HG03066 (cell line): ENCODE measurements around the gene PCSK4.
A peak's percentile ranks its signal among the peaks of the same experiment; 100 is the strongest.
"Not testable (repeated sequence)": the region's sequence is repeated elsewhere in the genome, so short reads cannot be mapped to it uniquely, and the experiment has no call there.

Source experiments
- ATAC-seq: cut with Tn5 transposase; IDR thresholded peaks from one replicate; pipeline ENCODE4 v1.9.1; 2021; ENCODE audit warnings: low read depth; ENCODE audit not compliant: unreplicated experiment

Gene PCSK4

DNA sequence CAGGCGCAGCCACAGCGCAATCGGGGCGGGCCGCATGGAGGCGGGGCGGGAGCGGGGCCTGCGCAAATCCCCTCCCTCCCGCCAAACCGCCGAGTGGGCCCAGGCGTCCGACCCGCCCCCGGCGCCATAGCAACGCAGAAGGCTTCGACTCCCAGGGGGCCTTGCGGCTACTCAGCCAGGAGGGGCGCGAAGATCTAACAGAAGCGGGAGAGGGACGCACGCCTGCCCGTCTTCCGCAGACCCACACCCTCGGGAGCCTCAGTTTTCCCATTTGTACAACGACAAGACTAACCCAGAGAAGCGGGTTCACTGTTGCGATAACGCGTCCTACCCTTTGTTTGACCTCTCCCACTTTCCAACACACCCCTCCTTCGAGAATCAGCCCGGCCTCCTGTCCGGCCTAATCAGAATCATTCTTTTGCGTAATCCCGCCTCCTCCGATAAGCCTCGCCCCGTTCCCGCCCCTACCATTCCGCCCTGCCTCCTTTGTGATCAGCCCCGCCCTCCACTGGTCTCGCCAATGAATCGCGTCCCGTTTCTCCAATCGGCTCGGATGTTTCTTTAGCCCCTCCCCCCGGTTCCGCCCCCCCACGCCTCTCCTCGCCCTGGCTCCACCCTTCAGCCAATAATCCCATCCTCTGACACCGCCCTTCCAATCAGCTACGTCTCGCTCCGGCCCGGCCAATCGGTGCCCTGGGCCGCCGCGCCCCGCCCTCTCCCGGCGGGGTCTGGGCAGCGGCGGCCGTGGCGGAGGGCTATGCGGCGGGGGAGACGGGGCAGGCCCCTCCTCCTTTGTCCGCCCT lies at the start of gene PCSK4:
PCSK4 (minus strand) TSS at position 40 of the 803 bp plus-strand sequence; CDS start at position 36, 4 bp downstream.
- ATAC-seq, result peak; percentile 84

DNA sequence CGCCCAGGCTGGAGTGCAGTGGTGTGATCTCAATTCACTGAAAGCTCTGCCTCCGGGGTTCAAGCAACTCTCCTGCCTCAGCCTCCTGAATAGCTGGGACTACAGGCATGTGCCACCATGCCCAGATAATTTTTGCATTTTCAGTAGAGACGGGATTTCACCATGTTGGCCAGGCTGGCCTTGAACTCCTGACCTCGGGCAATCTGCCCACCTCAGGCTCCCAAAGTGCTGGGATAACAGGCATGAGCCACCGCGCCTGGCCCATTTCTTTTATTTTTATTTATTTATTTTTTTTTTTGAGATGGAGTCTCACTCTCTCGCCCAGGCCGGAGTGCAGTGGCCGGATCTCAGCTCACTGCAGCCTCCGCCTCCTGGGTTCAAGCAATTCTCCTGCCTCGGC lies 49.6 kb upstream of the PCSK4 start:
- not testable (repeated sequence) for ATAC-seq

DNA sequence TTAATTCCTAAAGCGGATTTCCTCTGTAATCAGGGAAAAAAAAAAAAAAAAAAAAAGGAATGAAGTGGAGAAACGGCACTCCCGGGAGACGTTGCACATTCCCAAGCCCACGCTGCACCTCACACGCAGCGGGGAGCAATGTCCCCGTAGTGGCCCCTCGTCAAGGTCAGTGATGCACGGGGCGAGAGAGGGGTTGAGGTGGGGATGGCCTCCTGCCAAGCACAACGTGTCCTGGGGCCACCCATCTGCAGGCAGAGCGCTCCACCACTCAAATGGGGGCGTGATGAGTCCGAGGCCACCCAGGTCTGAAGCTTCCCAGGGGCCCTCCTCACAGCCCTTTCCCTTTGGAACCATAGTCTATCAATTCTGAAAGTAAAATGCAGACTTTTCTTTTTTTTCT lies 48.8 kb upstream of the PCSK4 start:
- no peak for ATAC-seq

DNA sequence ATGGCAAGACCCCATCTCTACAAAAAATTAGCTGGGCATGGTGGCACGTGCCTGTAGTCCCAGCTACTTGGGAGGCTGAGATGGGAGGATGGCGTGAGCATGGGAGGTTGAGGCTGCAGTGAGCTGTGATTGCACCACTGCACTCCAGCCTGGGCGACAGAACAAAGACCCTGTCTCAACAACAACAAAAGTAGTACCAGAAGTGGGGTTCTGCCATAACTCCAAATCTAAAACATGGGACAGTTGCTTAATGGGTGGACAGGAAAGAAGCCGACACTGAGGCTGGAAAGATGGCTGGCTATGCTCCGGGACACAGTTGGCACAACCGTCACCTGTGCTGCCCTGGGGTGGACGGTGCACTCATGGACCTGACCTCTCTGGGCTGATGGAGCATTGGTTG lies 45.5 kb upstream of the PCSK4 start:
- ATAC-seq, result not testable (repeated sequence)

DNA sequence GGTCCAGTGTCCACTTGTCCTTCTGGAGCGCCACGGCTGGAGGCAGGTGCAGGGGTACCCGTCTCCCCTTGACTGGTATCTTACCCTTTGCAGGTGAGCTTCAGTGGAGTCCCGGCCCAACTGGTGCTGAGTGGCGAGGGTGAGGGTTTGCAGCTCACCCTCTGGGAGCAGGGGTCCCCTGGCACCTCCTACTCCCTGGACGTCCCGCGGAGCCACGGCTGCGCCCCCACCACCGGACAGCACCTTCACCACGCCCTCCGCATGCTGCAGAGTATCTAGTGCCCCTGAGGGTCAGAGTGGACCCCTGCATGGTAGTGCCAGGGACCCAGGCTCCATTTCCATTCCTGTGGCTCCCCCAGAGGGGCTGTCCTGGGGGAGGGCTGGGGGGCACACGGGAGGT lies 44.8 kb upstream of the PCSK4 start:
- ATAC-seq, result no peak

DNA sequence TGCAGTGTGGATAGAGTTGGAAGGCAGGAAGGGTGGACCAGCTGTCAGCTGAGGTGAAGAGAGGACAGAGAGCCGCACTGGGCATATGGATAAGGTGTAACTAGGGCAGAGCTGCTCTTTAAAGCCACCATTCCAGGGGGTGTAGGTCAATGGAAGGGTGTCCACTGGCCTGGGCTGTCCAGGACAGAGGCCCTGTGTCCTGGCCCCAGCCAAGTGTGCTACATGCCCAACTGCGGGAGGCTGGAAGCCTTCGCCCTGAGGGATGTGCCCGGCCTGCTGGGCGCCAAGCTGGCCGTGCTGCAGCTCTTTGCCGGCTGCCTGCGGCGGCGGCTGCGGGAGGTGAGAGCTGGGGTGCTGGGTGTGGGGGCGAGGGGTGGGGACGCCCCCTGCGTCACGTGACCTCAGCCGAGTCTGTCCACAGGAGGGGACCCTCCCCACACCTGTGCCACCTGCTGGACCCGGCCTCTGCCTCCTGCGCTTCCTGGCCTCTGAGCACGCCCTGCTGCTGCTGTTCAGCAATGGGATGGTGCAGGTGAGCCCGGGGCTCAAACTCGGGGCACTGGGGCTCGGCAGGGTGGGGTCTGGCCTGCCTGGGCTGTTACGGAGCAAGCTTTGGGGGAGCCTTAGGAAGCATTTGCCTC lies 43.5 kb upstream of the PCSK4 start:
- no peak for ATAC-seq

DNA sequence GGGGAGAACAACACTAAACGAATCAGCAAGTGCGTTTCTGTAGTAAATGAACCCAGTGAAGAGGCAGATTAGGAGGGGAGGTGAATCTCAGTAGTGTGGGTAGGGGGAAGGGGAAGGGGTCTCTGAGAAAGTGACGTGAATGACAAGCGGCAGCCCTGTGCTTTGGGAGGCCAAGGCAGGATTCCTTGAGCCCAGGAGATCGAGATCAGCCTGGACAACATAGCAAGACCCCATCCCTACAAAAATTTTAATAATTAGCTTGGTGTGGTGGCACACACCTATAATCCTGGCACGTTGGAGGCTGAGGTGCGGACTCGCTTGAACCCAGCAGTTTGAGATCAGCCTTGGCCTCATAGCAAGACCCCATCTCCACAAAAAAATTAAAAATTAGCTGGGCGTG lies 41.9 kb upstream of the PCSK4 start:
- ATAC-seq, result no peak

DNA sequence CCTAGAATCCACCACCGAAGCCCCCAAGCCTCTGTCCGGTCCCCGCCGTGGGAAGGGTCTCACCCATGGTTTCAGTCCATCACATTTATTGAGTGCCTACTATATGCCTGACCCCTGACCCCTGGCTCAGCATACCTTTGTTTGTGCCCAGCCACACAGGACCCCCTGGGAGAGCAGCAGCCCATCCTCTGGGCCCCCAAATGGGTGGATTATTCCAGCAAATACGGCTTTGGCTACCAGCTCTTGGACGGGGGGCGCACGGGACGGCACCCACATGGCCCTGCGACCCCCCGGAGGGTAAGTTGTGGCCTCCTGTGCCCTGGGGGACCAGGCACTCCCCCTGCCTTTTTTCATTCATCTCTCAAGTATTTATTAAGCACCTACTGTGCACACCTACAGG lies 41.4 kb upstream of the PCSK4 start:
- no peak for ATAC-seq

DNA sequence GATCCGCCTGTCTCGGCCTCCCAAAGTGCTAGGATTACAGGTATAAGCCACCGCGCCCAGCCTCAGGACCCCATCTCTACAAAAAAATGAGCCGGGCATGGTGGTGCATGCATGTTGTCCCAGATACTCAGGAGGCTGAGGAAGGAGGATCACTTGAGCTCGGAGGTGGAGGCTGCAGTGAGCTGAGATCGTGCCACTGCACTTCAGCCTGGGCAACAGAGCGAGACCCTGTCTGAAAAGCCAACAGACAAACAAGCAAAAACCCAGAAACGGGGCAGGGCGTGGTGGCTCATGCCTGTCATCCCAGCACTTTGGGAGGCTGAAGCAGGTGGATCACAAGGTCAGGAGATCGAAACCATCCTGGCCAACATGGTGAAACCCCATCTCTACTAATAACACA lies 40.7 kb upstream of the PCSK4 start:
- ATAC-seq, result not testable (repeated sequence)

DNA sequence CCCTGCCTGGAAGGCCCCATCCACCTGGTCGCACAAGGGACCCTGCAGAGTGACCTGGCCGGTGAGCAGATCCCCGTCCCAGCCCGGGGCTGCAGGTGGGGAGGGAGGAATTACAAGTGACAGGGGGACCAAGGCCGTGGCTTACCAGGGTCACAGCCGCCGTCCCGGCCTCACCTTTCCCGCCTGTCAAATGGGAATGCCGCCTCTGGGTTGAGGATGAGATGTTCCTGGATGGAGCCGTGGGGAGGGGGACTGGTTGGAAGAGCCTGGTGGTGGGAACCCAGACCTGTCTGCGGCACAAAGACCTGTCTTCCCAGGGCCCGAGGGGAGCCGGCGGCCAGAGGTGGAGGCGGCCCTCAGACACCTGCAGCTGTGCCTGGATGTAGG lies 39.3 kb upstream of the PCSK4 start:
- no peak for ATAC-seq

DNA sequence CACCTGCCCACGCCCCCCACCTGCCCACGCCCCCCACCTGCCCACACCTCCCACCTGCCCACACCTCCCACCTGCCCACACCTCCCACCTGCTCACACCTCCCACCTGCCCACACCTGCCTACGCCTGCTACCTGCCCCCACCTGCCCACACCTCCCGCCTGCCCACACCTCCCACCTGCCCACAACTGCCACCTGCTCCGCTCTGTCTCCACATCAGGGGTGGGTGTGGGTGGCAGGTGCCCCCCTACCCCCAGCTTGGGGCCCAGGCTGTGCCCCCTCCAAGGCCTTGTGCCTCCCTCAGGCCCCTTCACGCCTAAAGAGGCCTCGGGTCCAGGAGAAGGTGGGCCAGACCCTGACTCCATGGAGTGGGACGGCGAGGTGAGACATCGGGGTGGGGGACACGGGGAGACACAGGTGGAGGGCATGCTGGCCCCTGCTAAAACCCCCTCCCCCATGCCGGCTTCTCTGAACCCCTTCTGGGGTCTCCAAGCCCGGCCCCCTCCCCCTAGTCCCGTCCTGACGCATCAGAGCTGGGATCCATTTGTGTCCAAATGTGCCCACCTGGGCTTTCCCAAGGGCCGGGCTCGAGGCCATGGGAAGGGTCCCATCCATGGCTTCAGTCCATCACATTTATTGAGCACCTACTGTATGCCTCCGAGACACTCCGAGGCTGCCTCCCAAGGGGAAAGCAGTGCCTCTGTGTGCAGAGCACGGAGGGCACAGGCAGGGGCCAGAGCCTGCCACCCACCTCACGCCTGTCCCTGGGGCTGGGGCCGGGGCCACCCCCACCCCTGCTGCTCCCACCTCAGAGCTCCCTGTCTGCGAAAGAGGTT lies 38.7 kb upstream of the PCSK4 start:
- ATAC-seq, result no peak

DNA sequence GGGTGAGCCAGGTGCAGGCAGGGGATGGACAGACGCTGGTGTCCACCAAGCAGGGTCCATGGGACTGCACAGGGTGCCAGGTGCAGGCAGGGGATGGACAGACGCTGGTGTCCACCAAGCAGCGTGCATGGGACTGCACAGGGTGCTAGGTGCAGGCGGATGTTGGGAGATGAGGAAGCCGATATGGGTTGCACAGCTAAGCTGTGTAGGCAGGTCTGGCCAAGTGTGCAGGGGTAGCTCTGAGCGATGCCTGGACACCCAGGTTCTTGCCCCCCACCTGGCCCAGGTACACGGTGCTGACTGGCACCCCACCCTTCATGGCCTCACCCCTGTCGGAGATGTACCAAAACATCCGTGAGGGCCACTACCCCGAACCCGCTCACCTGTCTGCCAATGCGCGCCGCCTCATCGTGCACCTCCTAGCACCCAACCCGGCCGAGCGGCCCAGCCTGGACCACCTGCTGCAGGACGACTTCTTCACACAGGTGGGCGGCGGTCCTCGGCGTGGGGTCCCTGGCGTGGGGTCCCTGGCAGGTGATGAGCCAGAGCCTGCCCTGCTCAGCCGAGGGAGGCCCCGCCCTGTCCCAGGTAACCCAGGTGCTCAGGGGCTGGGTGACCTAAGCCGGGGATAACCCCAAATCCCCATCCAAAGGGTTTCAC lies 37.6 kb upstream of the PCSK4 start:
- ATAC-seq, result no peak

DNA sequence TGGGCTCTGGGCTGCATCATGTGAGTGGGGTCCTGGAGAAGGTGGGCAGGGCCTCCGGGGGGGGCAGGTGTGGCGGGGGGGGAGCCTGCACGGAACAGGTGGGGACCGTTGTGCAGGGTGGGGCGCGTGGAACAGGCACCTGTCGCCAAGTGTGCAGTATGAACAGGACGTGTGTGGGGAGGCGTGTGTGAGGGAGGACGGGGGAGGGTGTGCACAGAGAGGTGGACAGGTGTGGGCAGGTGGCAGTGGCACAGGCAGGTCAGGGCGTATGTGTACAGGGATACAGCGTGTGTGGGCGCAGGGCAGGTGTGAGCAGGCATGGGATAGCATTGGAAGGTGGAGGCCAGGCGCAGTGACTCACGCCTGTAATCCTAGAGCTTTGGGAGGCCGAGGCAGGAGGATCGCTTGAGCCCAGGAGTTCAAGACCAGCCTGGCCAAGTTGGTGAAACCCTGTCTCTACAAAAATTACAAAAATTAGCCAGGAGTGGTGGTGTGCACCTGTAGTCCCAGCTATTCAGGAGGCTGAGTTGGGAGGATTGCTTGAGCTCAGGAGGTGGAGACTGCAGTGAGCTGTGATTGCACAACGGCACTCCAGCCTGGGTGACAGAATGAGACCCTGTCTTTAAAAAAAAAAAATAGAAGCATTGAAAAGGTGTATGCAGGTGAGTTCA lies 37.0 kb upstream of the PCSK4 start:
- ATAC-seq, result no peak

DNA sequence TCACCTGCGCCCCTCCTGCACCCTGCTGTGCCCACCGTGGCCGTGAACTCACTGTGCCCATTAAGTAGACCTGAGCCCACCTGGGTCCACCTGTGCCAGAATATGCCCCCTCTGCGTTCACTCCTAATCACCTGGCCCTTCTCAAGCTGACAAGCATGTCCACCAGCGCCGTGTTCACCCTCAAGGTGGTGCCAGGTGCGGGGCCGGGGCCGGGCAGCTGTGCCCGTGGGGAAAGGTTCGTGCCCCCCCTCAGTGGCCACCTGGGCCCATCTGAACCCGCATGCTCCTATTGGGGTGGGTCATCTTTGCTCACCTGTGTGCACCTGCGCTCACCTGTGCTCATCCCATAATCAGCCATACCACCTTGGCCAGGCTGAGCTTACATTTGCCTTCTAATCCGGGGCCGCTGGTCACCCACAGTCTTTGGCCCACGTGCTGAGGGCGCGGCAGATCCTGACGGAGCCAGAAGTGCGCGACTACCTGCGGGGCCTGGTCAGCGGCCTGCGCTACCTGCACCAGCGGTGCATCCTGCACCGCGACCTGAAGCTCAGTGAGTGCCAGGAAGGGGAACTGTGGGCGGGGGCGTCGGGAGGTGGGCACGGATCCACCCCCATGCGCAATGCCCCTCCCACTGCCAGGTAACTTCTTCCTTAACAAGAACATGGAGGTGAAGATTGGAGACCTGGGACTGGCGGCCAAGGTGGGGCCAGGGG lies 36.1 kb upstream of the PCSK4 start:
- ATAC-seq, result no peak

DNA sequence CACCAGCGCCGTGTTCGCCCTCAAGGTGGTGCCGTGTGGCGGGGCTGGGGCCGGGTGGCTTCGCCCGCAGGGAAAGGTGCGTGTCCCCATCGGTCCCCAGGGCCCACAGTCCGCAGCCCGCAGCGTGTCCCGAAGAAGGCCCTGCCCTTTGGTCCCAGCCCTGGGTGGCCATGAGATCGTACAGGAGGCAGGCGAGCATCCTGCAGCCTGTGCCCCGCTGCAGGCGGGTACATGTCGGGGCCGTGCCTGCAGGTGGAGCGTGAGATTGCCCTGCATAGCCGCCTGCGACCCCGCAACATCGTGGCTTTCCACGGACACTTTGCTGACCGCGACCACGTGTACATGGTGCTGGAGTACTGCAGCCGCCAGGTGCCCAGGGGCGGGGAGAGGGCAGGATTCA lies 35.2 kb upstream of the PCSK4 start:
- no peak for ATAC-seq

DNA sequence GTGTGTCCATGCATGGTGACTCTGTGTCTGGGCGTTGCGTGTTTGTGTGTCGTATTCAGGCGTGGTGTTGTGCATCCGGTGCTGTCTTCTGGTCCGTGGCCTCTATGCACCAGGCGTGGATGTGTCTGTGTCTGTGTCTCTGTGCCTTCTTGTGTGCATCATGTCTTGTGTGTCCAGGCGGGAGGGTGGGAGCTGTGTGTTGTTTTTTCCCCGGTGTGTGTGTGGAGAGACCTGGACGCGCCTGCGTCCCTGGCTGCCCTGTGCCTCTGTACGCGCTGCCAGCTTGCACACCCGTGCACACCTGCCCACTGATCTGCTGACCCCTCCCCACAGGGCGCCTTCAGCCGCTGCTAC lies 34.8 kb upstream of the PCSK4 start:
- no peak for ATAC-seq

DNA sequence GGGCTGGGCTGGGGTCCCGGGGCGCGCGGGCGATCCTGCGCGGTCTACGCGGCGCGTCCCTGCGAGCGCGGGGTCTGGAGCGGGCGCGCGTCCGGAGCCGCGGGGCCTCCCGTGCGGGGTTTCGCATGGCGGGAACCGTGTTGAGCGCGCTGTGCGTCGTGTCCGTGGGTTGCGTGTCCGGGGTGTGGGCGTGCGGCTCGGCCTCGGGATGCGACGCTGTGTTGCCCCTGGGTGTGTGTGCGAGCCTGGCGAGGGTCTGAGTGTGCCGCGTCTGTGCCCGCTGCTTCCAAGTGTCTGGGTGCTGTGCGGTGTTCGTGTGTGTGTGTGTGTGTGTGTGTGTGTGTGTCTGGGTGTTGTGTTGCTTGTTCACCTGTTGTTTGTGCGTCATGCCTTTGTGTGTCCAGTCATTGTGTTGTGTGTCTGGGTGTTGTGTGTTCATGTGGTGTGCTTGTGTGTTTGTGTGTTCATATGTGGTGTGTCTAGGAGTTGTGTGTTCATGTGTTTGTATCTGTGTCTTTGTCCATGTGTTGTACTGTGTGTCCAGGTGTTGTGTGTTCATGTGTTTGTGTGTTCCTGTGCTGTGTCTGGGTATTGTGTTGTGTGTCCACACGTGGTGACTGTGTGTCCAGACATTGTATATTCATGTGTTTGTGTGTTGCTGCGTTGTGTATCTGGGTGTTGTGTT lies 34.3 kb upstream of the PCSK4 start:
- ATAC-seq, result no peak

DNA sequence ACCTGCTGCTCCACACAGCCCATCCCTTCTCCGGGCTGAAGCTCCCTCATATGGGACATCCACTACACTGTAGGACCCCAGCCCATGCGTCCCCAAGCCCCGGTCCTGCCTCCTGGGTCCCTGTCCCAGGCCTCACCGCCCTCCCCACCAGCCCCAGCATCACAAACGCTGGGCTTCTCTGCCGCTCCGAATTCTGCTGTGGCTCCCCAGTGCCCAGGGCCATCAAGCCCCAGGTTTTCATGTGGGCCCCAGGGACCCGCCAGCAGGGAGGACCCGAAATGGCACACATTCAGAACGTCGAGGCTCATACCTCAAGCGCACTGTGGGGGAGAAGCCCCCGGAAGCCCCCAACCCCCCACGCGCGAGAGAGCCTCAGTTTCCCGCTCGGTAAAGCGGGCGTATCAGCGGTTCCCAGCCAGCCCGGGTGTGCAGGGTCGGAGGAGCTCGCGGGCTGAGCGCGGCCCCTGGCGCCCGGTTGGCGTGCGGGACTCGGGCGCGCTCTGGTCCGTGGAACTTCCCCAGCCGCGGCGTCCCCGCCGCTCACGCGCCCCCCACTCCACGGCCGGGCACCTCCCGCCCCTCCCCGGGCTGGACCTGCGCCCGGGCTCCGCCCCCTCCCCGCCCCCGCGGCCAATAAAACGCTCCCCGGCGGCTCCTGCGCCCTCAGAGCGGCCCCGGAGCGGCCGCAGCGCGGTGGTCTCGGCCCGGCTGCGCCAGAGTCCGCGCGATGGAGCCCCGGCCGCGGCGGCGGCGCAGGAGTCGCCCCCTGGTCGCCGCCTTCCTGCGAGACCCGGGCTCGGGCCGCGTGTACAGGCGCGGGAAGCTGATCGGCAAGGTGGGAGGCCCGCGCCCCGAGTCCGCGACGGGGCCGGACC lies 33.5 kb upstream of the PCSK4 start, which contains the start of gene PLK5:
PLK5 (plus strand) TSS at position 666 of the 875 bp plus-strand sequence. CDS start 2,920 bp downstream, outside the sequence.
- no peak for ATAC-seq
